UCSD-AML1 (cell line): ENCODE data around the gene PGAM2.
"Not testable (repeated sequence)": the region's sequence is repeated elsewhere in the genome, so short reads cannot be mapped to it uniquely, and the experiment has no call there.

Experiments
- DNase-seq: peaks from one replicate; lab custom pipeline; 2025; ENCODE audit not compliant: unreplicated experiment; lab: John Stamatoyannopoulos, UW

Gene PGAM2

DNA sequence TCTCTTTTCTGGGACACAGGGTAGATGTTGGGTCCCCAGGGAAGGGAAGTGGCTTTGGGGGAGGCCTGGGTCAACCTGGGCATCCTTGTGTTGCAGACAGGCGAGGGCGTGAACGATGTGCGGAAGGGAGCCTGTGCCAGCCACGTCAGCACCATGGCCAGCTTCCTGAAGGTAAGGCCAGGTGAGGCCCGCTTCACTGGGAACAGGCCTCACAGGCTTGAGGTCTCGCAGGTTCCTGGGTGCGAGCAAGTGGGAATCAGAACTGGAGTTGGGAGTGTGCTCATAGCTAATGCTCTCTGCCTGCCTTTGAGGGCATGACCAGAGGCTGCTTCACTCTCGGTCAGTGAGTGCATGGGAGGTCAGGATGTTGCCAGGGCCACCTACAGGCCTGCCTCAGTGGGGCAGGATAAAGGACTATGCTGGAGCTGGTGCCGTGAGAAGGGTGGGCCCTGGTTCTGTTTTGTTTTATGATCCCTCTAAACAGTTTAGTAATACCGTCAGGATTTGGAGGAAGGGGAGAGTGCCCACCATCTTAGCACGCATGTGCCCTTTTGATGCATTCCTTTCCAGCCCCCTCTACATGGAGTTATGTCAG lies 12.5 kb downstream of the PGAM2 start:
- DNase-seq, result no peak

GRCh38 chr7:44051611-44052220 lies 13.7 kb downstream of the PGAM2 start:
- DNase-seq, result no peak

- DNase-seq, result no peak
Measured at GRCh38 chr7:44050915-44051560, 14.3 kb downstream of the PGAM2 start.

GRCh38 chr7:44050121-44050914 lies 15.0 kb downstream of the PGAM2 start:
- no peak for DNase-seq

DNA sequence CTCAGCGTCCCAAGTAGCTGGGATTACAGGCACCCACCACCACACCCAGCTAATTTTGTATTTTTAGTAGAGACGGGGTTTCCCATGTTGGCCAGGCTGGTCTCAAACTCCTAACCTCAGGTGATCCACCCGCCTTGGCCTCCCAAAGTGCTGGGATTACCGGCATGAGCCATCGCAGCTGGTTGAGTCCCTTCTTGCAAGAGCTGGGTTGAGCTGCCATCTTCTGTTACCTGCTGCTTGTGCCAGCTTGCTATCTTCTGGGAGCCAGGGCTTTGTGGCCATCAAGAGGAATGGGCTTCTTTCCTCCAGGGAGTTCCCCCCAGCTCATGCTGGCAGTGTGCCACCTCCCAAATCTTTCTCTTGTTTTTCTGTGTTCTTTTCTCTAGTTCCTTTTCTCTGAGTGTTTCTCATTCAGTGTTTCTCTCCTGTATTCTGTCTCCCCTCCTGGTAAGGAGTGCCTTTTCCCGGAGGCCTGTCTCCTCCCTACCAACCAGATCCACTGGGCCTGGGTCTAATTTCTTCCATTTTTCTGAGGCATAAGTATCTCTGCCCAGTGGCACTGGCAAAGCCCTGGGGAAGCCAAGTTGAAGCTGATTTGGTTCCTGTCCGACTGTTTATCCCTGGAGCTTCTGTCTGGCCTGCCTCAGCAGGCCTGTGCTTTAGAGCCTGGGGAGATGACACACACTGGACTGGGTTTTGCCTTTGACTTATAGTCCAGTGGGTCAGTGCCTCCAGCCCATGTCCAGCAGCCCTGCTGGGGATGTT lies 17.2 kb downstream of the PGAM2 start:
- no peak for DNase-seq

- no peak for DNase-seq
Measured at GRCh38 chr7:44046321-44047061, 18.9 kb downstream of the PGAM2 start.

DNA sequence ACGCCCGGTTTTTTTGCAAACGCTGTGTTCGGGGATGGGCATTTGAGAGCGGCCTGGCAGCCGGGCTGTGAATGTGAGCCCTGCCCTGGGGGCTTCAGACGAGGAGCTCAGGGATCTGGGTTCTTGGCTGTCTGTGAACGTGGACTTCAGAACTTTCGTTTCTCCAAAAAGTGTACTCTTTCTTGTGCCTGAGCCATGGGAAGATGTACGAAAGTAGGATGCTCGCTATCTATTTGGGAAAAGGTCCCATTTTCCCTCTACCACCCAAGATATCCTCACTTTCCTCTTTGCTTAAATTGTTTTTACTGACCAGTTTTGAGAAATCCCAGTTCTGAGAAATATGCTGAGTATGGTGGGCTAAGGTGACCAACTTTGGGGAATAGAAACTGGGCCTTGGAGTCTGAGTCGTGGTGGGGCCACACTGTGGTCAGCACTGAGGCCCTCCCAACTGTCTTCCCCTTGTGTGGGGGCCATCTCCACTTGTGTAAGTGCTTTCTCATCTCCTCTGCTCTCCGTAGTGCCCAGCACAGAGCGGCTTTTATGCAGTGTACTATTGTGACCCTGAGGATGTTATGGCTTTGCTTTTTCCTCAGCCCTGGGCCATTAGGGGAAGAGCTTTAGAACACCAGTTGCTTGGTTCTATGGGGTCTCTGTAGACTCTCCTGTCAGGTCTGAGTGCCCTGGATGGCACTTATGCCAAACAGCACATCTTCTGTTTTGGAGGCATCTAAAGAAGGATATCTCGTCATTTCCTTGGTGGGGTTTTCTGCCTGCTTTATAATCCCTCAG lies 19.9 kb downstream of the PGAM2 start:
- DNase-seq, result no peak

DNA sequence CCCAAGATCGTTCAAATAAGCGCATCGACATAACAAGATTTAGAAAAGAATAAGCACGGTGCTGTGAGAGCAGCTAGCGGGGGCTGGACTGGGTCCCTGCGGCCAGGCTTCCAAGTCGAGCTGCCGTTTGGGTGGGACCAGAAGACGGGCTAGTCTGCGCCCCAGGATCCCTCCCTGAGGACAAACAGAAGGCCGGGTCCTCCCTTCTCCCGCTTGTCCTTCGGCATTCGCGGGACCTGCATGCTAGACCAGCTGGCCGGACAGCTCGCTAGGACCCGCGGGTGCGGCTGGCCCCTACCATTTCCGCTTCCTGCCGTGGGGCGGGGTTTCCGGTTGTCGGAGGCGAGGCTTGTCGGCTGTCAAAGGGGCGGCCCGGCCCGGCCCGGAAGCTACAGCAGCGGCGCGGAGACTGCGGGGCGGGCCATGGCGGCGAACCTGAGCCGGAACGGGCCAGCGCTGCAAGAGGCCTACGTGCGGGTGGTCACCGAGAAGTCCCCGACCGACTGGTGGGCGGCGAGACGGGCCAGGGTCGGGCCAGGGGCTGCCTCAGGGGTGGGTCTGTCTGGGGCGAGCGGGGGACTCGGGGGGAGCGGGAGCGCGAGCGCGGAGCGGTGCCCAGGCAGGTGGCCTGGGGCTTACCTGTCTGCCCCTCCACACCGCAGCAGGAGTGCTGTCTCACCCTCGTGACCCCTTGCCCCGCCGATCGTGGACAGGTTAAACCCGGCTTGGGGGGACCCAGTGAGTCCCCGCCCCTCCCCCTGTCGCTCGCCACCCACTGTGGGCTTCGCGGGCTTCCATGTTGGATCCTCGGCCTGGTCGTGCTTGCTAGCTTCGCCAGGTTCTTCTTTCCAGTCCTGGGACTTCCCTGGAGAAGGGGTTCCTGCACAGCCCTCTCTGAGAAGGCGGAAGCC lies 20.8 kb downstream of the PGAM2 start, which contains the start of gene DBNL:
TSS of gene DBNL (plus strand) at position 388 of the 911 bp plus-strand sequence. CDS start at position 424, 36 bp downstream.
- peak; percentile 84 for DNase-seq

DNA sequence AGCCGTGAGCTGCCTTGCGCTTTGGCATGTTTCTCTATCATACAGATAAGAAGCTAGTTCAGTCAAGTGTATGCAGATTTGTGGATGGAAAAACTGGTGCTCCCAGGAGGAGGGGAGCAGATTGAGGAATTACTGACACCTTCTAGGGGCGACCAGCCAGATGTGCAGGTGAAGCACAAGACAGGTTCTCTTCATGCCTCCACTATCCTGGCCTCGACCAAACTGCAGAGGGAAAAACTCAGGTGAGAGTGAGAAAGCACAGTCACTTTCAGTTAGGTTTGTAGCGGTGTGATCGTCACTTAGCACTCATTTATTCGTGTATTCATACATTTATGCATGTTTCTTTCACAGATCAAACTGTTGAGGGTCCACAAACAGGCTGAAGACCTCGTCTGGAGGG lies 21.5 kb downstream of the PGAM2 start:
- DNase-seq, result no peak

DNA sequence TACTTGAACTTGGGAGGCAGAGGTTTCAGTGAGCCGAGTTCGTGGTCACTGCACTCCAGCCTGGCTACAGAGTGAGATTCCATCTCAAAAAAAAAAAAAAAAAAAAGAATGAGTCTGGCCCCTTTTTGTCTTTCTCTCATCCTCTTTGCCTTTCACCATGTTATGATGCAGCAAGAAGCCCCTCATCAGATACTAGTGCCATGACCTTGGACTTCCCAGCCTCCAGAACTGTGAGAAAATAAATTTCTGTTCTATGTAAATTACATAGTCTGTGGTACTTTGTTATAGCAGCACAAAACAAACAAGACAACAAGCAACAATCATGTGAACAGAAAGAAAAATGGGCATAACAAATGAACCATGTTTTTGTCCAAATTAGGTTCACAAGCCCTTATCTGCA lies 23.1 kb downstream of the PGAM2 start:
- DNase-seq, result no peak

GRCh38 chr7:44040493-44040891 lies 24.9 kb downstream of the PGAM2 start:
- not testable (repeated sequence) for DNase-seq

- not testable (repeated sequence) for DNase-seq
Measured at GRCh38 chr7:44039800-44040492, 25.4 kb downstream of the PGAM2 start.

DNA sequence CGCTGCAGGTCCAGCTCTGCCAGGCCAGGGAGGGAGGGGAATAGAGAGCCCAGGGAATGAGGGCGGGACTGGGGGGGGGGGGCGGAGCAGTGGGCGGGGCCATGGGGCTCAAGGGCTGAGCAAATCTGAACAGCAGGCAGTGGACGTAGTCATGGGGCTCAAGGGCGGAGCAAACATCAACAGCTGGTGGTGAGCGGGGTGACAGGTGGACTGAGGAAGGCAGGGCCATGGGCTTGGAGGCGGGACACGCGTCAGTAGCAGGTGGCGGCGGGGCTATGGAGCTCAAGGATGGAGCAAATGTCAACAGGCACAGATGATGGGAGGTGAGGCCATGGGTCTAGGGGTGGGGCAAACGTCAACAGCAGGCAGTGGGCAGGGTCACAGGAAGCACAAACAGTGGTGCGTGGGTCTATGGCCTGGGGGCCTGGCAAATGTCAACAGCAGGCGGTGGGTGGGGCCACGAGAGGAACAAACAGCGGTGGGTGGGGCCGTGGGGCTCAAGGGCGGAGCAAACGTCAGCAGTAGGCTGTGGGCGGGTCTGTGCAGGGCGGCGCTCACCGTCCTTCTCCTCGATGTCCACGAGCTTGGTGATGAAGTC lies 26.3 kb downstream of the PGAM2 start:
- DNase-seq, result not testable (repeated sequence)

- DNase-seq, result not testable (repeated sequence)
Measured at GRCh38 chr7:44038553-44038952, 26.8 kb downstream of the PGAM2 start.

GRCh38 chr7:44037951-44038350 lies 27.4 kb downstream of the PGAM2 start:
- not testable (repeated sequence) for DNase-seq

GRCh38 chr7:44036364-44036763 lies 29.0 kb downstream of the PGAM2 start:
- peak; percentile 9 for DNase-seq
